ENCODE data around the gene ARNT2.

GRCh38 chr15:80384432-80384831 lies 19.8 kb upstream of the ARNT2 start:
- TF ChIP-seq, protein P1, sequence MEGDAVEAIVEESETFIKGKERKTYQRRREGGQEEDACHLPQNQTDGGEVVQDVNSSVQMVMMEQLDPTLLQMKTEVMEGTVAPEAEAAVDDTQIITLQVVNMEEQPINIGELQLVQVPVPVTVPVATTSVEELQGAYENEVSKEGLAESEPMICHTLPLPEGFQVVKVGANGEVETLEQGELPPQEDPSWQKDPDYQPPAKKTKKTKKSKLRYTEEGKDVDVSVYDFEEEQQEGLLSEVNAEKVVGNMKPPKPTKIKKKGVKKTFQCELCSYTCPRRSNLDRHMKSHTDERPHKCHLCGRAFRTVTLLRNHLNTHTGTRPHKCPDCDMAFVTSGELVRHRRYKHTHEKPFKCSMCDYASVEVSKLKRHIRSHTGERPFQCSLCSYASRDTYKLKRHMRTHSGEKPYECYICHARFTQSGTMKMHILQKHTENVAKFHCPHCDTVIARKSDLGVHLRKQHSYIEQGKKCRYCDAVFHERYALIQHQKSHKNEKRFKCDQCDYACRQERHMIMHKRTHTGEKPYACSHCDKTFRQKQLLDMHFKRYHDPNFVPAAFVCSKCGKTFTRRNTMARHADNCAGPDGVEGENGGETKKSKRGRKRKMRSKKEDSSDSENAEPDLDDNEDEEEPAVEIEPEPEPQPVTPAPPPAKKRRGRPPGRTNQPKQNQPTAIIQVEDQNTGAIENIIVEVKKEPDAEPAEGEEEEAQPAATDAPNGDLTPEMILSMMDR (IDR thresholded peaks at IDR 0.05): no peak
- TF ChIP-seq POLR2AphosphoS5 (IDR thresholded peaks at IDR 0.05) (no peak), POLR2A (IDR thresholded peaks at IDR 0.05) (no peak)
